Skeletal muscle cell (primary cell): ENCODE measurements around the gene PLCH2.
"Not testable (repeated sequence)": the region's sequence is repeated elsewhere in the genome, so short reads cannot be mapped to it uniquely, and the experiment has no call there.

Experiments used
- DNase-seq: peaks from one replicate; pipeline ENCODE4 v3.0.0-alpha.2; 2010; ENCODE audit warnings: low read depth
- H3K4me3 ChIP-seq: 2 replicates; pipeline ENCODE4 v1.5.1; 2011; ENCODE audit warnings: low read depth, mild to moderate bottlenecking, control low read depth, low read length, moderate library complexity

Gene PLCH2

DNA sequence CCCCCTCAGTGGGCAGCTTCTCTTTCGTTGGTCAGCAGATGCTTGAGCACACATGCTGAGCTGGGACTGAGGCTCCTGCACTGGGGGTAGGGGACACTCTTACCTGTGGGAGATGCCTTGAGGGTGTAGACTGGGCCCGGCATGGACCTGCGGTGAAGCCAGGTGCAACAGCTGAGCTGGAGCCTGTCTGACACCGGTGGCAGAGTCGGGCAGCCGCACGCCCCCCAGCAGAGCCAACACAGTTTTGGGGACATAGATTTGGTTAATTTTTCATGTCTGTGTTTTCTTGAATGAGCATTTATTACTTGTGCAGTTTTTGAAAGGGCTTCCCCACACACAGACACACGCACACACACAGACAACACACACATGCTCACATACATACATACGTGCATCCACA, 59.9 kb downstream of the PLCH2 start:
- no peak overlapping the region for H3K4me3 ChIP-seq
- DNase-seq: no peak

DNA sequence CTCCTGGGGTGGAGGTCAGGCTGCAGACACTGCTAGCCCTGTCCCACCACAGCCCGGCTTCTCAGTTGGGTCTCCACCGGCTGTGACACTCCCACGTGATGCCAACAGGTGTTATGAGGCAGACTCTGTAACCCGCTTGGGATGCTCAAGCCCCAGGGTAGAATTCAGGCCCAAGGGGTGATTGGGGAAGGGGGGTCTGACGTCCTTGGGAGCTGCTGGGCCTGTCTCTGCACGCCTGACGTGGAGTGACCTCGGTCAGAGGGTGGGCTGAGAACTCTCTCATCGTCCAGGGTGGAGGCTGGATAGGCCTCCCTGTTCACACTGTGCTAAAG, 61.7 kb downstream of the PLCH2 start:
- H3K4me3 ChIP-seq: no peak overlapping the region
- no peak for DNase-seq

DNA sequence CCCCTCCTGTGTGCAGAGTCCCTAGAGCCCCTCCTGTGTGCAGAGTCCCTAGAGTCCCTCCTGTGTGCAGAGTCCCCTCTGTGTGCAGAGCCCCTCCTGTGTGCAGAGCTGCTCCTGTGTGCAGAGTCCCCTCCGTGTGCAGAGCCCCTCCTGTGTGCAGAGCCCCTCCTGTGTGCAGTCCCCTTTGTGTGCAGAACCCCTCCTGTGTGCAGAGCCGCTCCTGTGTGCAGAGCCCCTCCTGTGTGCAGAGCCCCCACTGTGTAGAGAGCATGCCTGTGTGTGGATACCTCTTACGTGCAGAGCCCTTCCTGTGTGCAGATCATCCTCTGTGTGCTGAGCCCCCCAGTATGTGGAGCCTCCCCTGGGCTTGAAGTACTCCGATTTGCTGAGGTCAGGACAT, 62.3 kb downstream of the PLCH2 start:
- no peak overlapping the region for H3K4me3 ChIP-seq
- no peak for DNase-seq

DNA sequence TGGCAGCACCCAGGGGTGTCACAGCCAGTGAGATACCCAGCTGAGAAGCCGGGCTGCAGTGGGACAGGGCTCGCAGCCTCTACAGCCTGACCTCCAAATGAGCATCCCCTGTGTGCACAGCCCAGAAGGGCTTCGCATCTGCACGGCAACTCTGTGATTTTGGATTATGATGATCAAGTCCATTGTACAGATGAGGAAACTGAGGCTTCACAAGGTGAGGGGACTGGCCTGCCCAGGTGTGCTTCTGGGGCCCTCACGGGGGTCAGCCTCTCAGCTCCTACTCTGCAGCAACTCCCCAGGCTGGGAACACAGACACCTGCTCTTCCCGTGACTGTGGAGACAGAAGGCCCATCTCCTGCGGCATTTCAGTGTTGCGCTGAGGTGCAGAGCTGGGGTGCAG, 62.8 kb downstream of the PLCH2 start:
- no peak for DNase-seq
- H3K4me3 ChIP-seq: no peak overlapping the region

DNA sequence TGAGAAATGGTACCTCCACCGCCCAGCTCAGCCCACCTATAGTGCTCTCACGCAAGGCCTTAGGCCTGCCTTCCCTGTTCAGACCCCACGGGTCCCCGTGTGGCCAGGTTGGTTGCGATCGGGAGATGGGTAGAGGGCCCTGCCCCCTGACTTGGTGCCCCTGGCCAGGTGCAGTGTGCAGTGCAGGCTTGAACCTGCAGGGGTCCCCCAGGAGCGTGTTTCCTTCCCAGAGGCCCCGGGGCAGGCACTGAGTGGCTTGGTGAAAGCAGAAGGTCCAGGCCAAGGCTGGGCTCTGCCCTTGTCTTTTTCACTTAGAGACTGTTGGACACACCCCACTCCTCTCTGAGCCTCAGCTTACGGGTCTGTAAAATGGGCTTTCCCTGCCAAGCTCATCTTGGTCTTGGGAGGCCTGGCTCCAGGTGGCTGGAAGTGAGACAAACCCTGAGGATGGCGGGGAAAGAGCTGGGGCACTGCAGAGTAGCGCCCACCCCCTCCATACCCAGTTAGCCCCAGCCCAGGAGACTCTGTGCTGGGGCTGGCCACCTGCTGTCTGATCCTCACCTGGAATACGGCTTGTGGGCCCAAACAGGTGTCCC, 63.3 kb downstream of the PLCH2 start:
- DNase-seq: no peak

DNA sequence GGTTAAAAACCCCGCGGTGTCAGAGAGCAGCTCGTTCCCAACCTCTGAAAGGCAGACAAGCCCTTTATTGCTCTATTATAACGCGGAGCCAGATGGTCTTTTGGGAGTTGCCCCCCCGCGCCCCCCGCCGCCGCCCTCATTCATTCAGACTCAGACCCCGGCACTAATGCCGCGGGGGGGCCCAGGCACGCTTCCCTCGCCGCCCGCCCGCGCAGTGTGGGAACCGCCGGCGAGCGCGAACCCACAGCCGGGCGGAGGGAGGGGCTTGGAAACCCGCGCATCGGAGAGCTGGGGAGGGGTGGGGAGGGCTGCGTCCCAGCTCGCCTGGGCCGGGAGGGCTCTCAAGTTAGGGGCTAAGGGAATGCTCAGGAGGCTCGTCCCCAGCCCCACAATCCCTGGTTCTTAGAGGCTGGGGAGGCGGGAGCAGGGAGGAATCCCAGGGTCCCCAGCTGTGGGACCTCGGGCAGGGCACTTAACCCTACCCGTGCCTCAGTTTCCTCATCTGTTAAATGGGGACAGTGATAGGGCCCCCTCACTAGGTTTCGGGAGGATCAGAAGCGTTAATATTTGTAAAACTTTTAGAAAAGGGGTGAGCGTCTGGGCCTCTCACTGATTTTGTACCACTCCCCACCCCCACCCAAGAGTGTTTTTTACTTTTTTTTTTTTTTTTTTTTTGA, 64.9 kb downstream of the PLCH2 start:
- no peak for DNase-seq
- H3K4me3 ChIP-seq: no peak overlapping the region

More for the DNA sequence above, 63.3 kb downstream of the PLCH2 start:
- H3K4me3 ChIP-seq: no peak overlapping the region

DNA sequence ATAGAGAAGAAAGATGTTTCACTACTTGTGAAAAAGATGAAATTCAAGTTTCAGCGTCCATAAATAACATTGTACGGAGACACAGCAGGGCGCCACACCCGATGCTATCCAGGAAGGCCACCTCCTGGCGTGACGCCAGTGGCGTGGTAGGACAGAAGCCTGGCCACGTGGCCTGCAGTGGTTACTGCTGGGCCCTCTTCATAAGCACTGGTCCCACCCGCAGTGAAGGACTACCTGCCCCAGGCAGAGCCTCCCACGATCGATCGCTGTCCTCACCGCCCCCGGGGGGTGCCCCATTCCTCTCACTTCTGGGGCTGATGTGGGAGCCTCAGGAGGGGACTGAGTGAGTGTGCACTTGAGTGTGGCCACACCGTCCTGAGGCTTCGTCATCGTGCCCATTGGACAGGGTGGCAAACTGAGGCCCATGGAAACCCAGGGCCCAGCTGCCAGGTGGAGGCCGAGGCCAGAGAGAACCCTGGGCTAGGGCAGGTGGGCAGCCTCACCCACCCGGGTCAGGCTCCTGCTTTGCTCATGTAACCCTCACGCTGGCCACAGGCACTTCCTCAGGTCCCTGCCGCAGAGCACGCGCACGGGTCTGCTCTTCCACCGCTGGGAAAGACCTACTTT, 65.6 kb downstream of the PLCH2 start:
- no peak for DNase-seq
- no peak overlapping the region for H3K4me3 ChIP-seq

DNA sequence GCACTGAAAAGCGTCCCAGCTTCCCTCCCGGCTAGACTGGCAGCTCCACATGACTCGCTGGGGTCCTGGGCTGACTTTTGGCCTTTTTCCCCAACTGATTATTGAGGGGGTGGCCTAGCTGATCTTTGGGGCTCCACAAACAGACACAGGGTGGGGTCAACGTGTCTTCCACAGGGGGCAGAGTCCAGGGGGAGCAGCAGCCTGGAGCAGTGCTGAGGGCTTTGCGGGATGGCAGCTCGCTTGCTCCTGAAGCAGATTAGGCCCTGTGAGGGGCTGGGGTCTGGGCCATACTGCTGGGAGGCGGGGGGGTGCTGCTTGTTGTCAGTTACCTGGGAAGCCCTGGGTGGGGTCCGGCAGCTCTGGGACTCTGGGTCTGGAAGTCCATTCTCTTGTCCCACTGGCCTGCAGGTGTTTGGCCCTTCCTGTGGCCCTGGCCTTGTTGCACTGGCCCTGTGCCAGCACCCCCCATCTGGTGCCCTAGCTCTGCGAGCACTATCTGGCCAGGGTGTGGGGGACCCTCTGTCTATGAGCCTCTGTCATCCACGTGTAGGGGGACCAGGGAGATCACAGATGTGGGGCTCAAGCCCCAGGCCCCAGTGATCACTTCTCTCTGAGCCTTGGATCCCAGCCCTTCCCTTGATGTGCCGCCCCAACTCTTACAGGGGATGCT, 66.3 kb downstream of the PLCH2 start:
- no peak overlapping the region for H3K4me3 ChIP-seq
- no peak for DNase-seq

DNA sequence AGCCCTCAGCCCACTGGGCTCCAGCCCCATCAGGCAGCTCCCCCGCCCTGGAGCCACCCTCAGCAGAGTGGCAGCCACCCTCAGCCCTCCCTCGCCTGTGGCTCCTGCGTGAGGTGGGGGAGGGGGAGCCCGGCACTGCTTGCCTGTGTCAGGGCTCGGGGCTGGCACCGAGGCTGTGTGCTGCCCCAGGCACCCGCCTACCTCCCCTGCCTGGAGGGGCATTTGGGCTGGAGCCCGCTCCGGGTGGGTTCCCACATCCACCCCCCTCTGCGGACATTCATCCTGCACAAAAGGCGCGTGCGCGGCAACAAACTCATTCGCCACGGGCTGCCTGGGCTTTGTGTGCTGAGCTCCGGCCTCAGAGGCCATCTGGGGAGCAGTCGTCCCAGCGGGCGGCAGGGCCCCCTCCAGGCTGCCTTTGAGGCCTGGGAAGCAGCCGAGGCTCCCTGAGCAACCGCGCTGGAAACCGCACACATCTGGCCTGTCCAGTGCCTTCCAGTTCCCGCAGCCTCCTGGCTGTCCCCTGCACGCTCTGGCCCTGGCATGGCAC, 67.5 kb downstream of the PLCH2 start:
- no peak overlapping the region for H3K4me3 ChIP-seq
- DNase-seq: no peak

DNA sequence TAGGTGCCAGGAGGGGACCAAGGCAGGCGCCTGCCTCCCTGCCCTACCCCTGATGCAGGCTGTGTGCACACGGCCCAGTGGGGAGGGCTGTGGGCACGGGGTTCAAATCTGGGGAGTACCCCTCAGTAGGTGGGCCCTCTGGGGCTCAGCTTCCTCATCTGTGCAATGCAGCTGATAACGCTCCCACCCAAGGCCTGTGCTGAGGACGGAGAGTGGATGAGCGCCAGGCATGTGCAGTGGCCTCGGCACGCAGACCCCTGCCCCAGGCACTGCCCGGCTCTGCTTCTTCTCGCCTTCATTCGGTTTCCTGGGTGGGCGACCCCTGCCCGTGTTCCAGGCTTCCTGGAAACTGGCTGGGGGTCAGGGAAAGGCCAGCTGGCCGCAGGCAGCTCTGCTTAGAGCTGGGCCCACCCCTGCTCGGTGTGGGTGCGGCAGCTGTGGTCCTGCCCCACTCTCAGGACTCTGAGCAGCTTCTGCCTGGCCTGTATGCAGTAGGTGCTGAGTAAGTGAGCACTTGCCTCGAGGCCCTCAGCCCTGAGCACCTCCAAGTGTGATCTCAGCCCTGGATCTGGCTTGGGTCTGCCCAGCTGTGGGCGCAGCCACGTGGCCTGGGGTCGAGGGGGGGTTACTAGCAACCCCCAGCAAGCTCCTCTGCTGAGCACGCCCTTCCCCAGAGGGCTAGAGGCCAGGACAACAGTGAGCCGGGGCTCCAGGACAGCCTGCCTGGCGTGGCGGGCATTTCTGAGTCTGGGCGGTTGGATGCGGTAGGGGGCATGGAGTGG, 68.2 kb downstream of the PLCH2 start:
- no peak overlapping the region for H3K4me3 ChIP-seq
- no peak for DNase-seq

DNA sequence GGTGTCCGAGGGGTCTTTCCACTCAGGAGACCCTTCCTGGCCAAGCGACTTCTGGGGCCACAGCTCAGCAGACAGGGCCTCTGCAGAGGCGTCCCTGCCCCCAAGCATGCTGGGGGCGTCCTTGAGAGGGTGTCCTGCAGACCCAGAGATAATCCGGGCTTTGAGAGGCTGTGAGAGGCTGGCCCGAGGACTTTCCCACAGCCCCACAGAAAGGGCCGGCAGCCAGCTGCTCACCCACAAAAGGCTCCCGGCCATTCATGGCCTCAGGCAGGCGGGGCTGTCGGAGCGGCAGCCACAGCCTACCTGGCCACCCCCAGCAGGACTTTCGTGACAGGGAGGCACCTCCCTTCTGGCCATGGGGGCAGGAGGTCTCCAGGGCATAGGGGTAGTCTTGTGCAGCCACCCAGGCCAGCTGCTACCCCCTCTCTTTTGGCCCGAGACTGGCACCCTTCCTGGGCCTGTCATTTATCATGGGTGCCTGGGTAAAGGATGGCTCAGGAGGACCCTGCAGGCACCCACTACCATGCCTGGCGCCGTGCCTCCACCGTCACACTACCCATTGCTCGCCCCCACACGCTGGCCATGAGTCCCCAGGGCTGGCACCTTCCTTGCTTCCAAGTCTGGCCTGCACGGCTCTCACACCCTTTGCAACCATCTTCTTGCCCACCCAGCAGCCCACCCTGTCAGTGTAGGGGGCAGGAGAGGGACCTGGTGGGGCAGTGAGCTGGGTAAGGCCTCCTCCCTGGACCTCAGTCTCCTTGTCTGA, 69.0 kb downstream of the PLCH2 start:
- no peak for DNase-seq
- H3K4me3 ChIP-seq: no peak overlapping the region

DNA sequence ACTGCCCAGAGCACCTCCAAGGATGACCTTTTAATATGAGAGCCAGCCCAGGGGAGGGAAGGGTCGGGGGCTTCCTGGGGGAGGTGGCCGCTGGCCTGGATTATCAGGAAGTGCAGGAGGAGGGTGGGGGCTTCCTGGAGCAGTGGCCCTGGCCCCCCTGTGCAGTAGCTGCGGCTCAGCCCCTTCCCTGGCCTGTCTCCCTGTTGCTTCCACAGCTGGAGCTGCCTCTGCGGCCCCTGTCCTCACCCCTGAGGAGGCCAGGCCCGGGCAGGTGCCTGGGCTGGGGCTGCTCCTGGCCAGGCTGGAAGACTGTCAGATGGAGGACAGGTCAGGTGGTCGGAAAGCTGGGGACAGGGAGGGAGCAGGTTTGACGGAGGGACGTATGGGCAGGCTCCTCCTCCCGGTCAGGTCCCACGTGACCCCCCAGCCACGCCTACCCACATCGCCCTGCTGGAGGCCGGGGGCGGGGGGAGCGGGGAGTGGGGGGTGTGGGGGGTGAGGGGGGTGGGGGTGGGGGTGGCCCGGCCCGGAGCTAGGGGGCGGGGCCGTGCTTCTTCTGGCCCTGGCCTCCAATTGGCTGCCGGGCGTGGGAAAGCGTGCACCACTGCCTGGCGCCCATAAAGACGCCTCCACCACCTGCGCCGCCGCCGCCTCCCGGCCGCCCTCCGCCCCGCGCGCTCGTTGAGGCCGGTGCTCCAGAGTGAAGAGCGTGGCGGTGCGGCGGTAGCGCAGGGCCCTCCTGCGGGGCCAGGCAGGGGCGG, 69.8 kb downstream of the PLCH2 start:
- DNase-seq: no peak
- peak overlapping the region; percentile 45 for H3K4me3 ChIP-seq

DNA sequence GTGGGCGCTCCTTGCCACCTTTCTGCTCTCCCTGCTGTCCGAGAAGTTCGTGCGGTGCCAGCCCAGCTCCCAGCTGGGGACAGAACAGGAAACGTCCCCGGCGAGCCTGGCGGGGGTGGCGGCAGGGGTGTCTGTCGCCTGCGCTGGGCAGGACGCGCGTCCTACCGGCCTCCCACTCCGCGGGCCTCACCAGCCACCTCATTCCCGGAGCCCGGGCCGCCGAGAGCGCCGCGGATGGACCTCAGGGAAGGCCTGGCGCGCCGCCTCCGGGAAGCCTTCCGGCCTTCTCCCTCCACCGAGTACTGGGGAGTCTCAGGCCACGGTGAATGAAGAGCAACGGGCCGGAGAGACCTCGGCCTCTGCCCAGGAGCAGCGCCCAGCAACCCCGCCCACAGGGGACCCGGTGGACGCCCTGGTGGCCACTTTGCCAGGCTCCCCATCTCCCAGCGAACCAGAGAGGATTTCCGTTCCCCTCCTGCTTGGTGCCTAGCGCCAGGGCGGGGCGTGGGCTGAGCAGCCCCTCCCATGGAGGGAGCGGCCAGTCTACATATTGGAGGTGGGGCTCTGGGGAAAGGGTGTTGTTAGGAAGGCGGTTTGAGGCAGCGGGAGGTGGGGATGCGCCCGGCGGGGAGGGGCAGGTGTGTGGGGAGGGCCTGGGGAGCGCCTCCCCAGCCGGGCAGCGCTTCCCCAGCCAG, 70.6 kb downstream of the PLCH2 start:
- peak overlapping the region; percentile 45 for H3K4me3 ChIP-seq
- no peak for DNase-seq

DNA sequence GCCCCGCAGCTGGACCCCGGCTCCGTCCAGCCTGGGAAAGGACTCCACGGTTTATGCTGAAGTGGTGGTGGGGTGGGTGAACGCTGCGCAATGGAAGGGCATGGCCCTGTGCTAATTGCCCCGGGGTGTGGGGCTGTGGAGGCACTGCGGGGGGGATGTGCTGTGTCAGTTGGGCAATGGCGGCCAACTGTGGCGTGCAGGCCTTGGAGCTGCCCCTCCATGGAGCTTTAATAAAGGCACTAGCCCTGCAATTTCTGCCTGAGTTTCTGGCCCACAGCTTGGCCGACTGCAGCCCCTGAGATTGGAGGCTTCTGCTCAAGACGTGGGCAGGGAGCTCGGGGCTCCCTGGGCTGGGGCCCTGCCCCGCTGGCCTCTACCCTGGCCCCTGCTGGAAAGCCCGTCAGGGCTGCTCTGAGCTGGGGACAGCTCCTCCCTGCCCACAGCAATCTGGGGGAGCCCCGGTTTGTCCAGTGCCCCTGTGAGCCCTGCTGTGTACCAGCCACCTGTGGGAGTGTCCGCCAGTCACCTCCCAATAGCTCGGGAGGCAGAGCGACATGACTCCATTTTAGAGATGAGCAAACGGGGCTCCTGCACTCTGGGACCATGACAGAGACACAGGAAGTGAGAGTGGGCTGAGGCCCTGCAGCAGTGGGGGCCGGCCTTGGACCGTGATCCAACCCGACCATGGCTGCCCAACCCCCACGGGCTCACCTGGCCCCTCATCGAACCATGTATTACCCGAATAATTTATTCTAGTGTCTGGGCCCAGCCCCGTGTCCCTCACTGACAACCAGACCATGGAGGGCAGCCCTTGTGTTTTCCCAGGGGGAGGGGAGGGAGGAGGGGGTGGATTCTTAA, 71.3 kb downstream of the PLCH2 start:
- H3K4me3 ChIP-seq: peak overlapping the region; percentile 45
- DNase-seq: no peak

DNA sequence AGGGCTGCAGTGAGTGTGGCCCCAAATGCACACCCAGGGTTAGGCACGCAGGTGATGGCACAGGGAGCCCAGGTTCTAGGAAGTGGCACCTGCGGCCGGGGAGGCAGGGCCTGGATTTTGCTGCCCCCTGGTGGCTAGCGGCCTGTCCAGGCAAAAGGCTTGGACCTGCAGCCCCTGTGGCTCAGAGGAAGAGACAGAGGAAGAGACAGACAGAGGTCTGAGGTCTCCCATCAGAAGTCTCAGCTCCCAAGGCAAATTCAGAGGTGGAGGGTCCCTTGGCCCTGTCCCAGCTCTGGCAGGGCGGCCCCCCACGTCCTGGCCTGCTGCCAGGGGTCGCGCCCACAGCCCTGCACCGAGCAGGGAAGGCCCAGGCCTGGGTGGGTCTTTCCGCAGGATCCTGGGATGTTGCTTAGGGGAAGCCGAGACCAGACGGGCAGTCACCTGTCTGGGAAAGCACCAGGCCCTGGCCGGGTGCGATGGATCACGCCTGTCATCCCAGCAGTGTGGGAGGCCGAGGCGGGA, 72.0 kb downstream of the PLCH2 start:
- H3K4me3 ChIP-seq: no peak overlapping the region
- DNase-seq: no peak

DNA sequence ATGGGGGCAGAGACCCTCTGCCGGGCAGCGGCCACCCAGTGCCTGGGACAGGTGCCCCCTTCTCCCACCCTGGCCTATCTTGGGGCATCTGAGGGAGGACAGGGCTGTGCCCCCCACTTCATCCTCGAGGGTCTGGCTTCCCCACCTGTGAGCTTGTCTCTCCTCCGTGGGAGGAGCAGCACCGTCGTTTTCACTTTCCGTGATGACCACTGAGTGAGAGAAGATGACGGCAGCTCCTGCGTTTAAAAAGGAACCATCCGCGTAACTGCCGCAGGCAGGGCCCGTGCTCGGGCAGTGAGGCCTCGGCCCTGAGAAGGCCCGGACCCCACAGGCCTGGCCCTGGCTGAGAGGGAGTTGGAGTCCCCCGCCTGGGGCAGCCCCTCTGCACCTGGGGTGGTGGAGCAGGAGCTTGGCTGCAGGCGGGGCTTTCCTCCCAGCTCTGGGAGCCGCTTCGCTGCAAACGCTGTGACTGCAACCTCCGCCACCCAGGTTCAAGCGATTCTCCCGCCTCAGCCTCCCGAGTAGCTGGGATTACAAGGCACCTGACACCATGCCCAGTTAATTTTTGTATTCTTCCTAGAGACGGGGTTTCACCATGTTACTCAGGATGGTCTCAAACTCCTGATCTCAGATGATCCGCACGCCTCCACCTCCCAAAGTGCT, 73.4 kb downstream of the PLCH2 start:
- not testable (repeated sequence) for H3K4me3 ChIP-seq, DNase-seq
